ENCODE measurements around the gene KIF7. TPM values are rescaled to one million over a fixed set of nuclear protein-coding genes. Genes with fewer than 3 reads are reported as not detected.

The KIF7 gene
- total and polyA plus RNA-seq, 2 donors from 2014 or later = 1.4 to 4.2 TPM

DNA sequence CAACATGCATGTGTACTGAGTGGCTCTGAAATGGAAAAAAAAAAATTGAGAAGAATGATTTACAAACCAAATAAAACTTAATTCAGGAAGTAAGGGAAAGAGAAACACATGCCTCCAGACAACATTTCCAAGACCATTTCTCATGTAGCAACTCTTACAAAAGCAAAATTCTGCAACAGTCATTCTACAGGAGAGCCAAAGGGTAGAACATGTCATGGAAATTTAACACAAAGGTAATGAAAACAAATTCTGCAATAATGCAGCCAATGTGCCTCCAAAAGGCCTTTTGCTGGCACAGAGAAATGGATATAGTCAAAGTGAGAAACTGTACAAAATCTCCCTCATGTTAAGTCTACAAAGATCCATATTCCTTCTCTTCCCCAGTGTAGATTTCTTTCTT, 31.3 kb upstream of the KIF7 start:
- Histone ChIP-seq H3K9ac (ENCODE audit: low read length in 3 of 3) (no peak overlapping the region), H3K27ac (ENCODE audit: low read depth in 2 of 2, low read length in 2 of 2) (no peak overlapping the region), H3K36me3 (ENCODE audit: control insufficient read depth in 2 of 3, insufficient read depth in 3 of 3, low read length in 3 of 3) (peaks cover 0 to 5% (median 3%) of the 10 kb centered on the region in 3 donors), H3K9me3 (ENCODE audit: control insufficient read depth in 2 of 3, insufficient read depth in 1 of 3, low read length in 3 of 3) (no peaks in the 10 kb centered on the region), H3K4me3 (ENCODE audit: low read length in 3 of 3) (no peak overlapping the region), H3K4me1 (ENCODE audit: control insufficient read depth in 2 of 3, insufficient read depth in 2 of 3, low read depth in 1 of 3, low read length in 3 of 3) (peaks cover 0 to 3% (median 0%) of the 10 kb centered on the region in 3 donors), H3K27me3 (ENCODE audit: control insufficient read depth, insufficient read depth, low read length) (no peaks in the 10 kb centered on the region)
- intact Hi-C loops (cut with DNase I) = no loop called here
- peak in 1 of 5 donors; percentile 43 for DNase-seq
- TF ChIP-seq CTCF (IDR thresholded peaks at IDR 0.05; ENCODE audit: borderline replicate concordance, extremely low read depth, insufficient read depth) = no peak
- FAIRE-seq = no peak

GRCh38 chr15:89685995-89686394, 30.7 kb upstream of the KIF7 start:
- no peak for TF ChIP-seq CTCF (IDR thresholded peaks at IDR 0.05; ENCODE audit: borderline replicate concordance, extremely low read depth, insufficient read depth)
- Histone ChIP-seq H3K9me3 (ENCODE audit: control insufficient read depth in 2 of 3, insufficient read depth in 1 of 3, low read length in 3 of 3) (no peaks in the 10 kb centered on the region), H3K4me3 (ENCODE audit: low read length in 3 of 3) (no peak overlapping the region), H3K27ac (ENCODE audit: low read depth in 2 of 2, low read length in 2 of 2) (no peak overlapping the region), H3K27me3 (ENCODE audit: control insufficient read depth, insufficient read depth, low read length) (no peaks in the 10 kb centered on the region), H3K4me1 (ENCODE audit: control insufficient read depth in 2 of 3, insufficient read depth in 2 of 3, low read depth in 1 of 3, low read length in 3 of 3) (peaks cover 0 to 3% (median 2%) of the 10 kb centered on the region in 3 donors), H3K36me3 (ENCODE audit: control insufficient read depth in 2 of 3, insufficient read depth in 3 of 3, low read length in 3 of 3) (peaks cover 0 to 5% (median 3%) of the 10 kb centered on the region in 3 donors), H3K9ac (ENCODE audit: low read length in 3 of 3) (no peak overlapping the region)
- intact Hi-C loops (cut with DNase I) = no loop called here
- FAIRE-seq = no peak
- DNase-seq = no peak

GRCh38 chr15:89681146-89681545, 25.9 kb upstream of the KIF7 start:
- peak overlapping the region; percentile 26 to 66 for H3K27ac ChIP-seq (ENCODE audit: low read depth in 2 of 2, low read length in 2 of 2)
- FAIRE-seq (no peak), DNase-seq (no peak)
- no peaks in the 10 kb centered on the region for H3K9me3 ChIP-seq (ENCODE audit: control insufficient read depth in 2 of 3, insufficient read depth in 1 of 3, low read length in 3 of 3)
- intact Hi-C loops (cut with DNase I) = no loop called here
- TF ChIP-seq CTCF (IDR thresholded peaks at IDR 0.05; ENCODE audit: borderline replicate concordance, extremely low read depth, insufficient read depth) = no peak
- H3K9ac ChIP-seq (ENCODE audit: low read length in 3 of 3) = no peak overlapping the region
- peaks cover 0 to 5% (median 3%) of the 10 kb centered on the region in 3 donors for H3K36me3 ChIP-seq (ENCODE audit: control insufficient read depth in 2 of 3, insufficient read depth in 3 of 3, low read length in 3 of 3)
- H3K27me3 ChIP-seq (ENCODE audit: control insufficient read depth, insufficient read depth, low read length) = no peaks in the 10 kb centered on the region
- H3K4me1 ChIP-seq (ENCODE audit: control insufficient read depth in 2 of 3, insufficient read depth in 2 of 3, low read depth in 1 of 3, low read length in 3 of 3) = peaks cover 0 to 12% (median 6%) of the 10 kb centered on the region in 3 donors
- no peak overlapping the region for H3K4me3 ChIP-seq (ENCODE audit: low read length in 3 of 3)

All from kidney (tissue), 14 donors.